Measurements from ENCODE around the gene PCDHA5.

DNA sequence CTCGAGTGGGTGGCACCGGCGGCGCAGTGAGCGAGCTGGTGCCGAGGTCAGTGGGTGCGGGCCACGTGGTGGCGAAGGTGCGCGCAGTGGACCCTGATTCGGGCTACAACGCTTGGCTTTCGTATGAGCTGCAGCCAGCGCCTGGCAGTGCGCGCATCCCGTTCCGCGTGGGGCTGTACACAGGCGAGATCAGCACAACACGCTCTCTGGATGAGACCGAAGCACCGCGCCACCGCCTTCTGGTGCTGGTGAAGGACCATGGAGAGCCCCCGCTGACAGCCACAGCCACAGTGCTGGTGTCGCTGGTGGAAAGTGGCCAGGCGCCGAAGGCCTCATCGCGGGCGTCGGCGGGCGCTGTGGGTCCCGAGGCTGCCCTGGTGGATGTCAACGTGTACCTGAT, 2.1 kb downstream of the PCDHA5 start:
- TF ChIP-seq POLR2AphosphoS5 (IDR thresholded peaks at IDR 0.05) (no peak), CTCF (IDR thresholded peaks at IDR 0.05; ENCODE audit: poor library complexity, severe bottlenecking) (no peak), SMC3 (conservative IDR thresholded peaks at IDR 0.05; ENCODE audit: poor library complexity) (no peak), EP300 (conservative IDR thresholded peaks at IDR 0.05; ENCODE audit: poor library complexity, severe bottlenecking) (no peak), TAF1 (IDR thresholded peaks at IDR 0.05; ENCODE audit: low read depth) (no peak)
